HFF-Myc (cell line): ENCODE data around the gene C1QTNF2.

Source experiments
- DNase-seq: peaks from one replicate; pipeline ENCODE4 v3.0.0-alpha.2; 2011; ENCODE audit warnings: low read depth; ENCODE audit errors: extremely low read depth
- H3K4me3 ChIP-seq: replicated peaks from 2 replicates; pipeline ENCODE4 v1.5.1; 2011; ENCODE audit warnings: low read depth, mild to moderate bottlenecking, control low read depth, low read length
- TF ChIP-seq, protein P1 (sequence below): IDR thresholded peaks from 2 replicates; pipeline ENCODE4 v1.5.1; 2012; ENCODE audit warnings: mild to moderate bottlenecking, low read depth, low read length, control low read depth; ENCODE audit errors: missing control alignments

Gene C1QTNF2

DNA sequence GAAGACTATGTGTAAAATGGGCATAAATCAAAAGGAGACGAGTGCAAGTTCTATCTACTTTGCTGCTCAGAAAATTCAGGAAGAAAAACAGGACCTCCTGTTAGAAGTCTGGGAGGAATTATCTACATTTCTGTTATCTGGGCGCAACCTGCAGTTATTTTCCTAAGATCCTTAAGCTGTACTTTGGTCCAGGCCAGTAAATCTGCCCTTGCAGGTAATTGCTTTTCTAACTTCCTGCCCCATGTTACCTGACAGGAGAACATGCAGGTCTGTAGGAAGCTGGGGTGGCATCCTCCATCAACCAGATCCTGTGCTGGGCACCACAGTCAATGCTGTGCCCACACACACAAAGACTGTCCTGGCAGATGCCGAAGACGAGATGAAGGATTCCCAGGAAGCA is 63.7 kb downstream of the C1QTNF2 start:
- DNase-seq, result no peak
- TF ChIP-seq, protein P1, sequence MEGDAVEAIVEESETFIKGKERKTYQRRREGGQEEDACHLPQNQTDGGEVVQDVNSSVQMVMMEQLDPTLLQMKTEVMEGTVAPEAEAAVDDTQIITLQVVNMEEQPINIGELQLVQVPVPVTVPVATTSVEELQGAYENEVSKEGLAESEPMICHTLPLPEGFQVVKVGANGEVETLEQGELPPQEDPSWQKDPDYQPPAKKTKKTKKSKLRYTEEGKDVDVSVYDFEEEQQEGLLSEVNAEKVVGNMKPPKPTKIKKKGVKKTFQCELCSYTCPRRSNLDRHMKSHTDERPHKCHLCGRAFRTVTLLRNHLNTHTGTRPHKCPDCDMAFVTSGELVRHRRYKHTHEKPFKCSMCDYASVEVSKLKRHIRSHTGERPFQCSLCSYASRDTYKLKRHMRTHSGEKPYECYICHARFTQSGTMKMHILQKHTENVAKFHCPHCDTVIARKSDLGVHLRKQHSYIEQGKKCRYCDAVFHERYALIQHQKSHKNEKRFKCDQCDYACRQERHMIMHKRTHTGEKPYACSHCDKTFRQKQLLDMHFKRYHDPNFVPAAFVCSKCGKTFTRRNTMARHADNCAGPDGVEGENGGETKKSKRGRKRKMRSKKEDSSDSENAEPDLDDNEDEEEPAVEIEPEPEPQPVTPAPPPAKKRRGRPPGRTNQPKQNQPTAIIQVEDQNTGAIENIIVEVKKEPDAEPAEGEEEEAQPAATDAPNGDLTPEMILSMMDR, result no peak
- no peak overlapping the region for H3K4me3 ChIP-seq

GRCh38 chr5:160305319-160305718 is 65.1 kb downstream of the C1QTNF2 start:
- no peak overlapping the region for H3K4me3 ChIP-seq
- TF ChIP-seq, protein P1, result no peak
- DNase-seq, result no peak

GRCh38 chr5:160303690-160304089 is 66.7 kb downstream of the C1QTNF2 start:
- no peak for DNase-seq
- TF ChIP-seq, protein P1, result no peak
- no peak overlapping the region for H3K4me3 ChIP-seq

DNA sequence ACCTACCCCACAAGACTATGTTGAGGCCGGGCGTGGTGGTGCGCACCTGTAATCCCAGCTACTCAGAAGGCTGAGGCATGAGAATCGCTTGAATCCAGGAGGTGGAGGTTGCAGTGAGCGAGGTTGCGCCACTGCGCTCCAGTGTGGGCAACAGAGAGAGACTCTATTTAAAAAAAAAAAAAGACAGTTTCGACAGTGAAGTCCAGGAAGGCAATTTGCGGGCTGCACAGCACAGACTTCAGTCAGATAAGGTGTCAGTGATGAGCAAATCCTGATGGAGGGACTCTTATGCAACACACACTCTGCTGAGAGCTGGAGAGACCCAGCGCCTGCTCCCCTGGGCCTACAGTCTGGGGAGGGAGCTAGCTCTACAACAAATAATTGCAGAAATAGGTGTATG is 72.2 kb downstream of the C1QTNF2 start:
- DNase-seq, result no peak
- H3K4me3 ChIP-seq, result no peak overlapping the region
- TF ChIP-seq, protein P1, result no peak

DNA sequence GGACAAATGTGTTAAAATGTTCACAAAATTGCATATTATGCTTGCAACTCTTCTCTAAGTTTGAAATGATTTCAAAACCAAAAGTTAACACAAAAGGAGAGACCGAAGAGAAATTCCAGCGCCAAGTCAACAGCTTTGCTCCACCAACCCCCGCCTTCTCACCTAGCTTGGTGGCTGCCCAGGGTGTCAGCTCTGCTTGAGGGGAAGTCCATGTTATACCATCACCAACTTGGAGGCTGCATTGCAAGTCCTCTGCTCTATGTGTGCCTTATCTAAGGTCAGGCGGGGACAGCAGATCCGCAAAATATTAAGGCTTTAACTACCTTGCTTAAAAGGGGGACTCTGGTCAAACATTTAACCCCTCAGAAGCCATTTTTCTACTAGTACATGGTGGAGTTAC is 72.7 kb downstream of the C1QTNF2 start:
- DNase-seq, result no peak
- TF ChIP-seq, protein P1, result no peak
- no peak overlapping the region for H3K4me3 ChIP-seq
